GM18520 (cell line): ENCODE measurements around the gene UBE2J2.

Experiments used
- ATAC-seq: cut with Tn5 transposase; IDR thresholded peaks from one replicate; pipeline ENCODE4 v1.9.1; 2021; ENCODE audit not compliant: unreplicated experiment

UBE2J2 gene

GRCh38 chr1:1282998-1283397 is 9.3 kb upstream of the UBE2J2 start:
- no peak for ATAC-seq

GRCh38 chr1:1281533-1282321 is 8.1 kb upstream of the UBE2J2 start:
- ATAC-seq = no peak

- ATAC-seq = no peak
These were observed 7.3 kb upstream of the UBE2J2 start for GRCh38 chr1:1280782-1281481.

GRCh38 chr1:1279028-1279427 is 5.4 kb upstream of the UBE2J2 start:
- ATAC-seq = no peak

GRCh38 chr1:1278620-1279019 is 5.0 kb upstream of the UBE2J2 start:
- ATAC-seq = no peak

- no peak for ATAC-seq
These were observed 2.2 kb upstream of the UBE2J2 start for GRCh38 chr1:1275836-1276235.

- ATAC-seq = no peak
These were observed 1.3 kb upstream of the UBE2J2 start for GRCh38 chr1:1274931-1275431.

GRCh38 chr1:1274299-1274930 is 761 bp upstream of the UBE2J2 start:
- ATAC-seq = no peak

- no peak for ATAC-seq
These were observed 494 bp downstream of the UBE2J2 start for GRCh38 chr1:1273209-1273511.

- no peak for ATAC-seq
These were observed 1.1 kb downstream of the UBE2J2 start for GRCh38 chr1:1272341-1273208.

GRCh38 chr1:1270813-1271212 is 2.8 kb downstream of the UBE2J2 start:
- ATAC-seq = no peak

GRCh38 chr1:1268284-1268682 is 5.4 kb downstream of the UBE2J2 start:
- ATAC-seq = no peak

- no peak for ATAC-seq
These were observed 6.0 kb downstream of the UBE2J2 start for GRCh38 chr1:1267488-1268283.

- ATAC-seq = no peak
These were observed 8.8 kb downstream of the UBE2J2 start for GRCh38 chr1:1264868-1265272.

- ATAC-seq = no peak
These were observed 9.6 kb downstream of the UBE2J2 start for GRCh38 chr1:1264026-1264425.

GRCh38 chr1:1262758-1263157 is 10.9 kb downstream of the UBE2J2 start:
- no peak for ATAC-seq

GRCh38 chr1:1262071-1262470 is 11.6 kb downstream of the UBE2J2 start:
- no peak for ATAC-seq

- no peak for ATAC-seq
These were observed 12.7 kb downstream of the UBE2J2 start for GRCh38 chr1:1260843-1261560.

- ATAC-seq = no peak
These were observed 13.6 kb downstream of the UBE2J2 start for GRCh38 chr1:1259951-1260600.
